IMR-90 (cell line): Measurements from ENCODE around the gene AWAT2. TPM values are rescaled to one million over a fixed set of nuclear protein-coding genes. Genes with fewer than 3 reads are reported as not detected.

Experiments used
- ATAC-seq: fragments of 200-7000 bp; cut with Tn5 transposase; 2 replicates; pipeline ENCODE4 v1.9.1; 2020; ENCODE audit warnings: low read depth, mild to moderate bottlenecking, moderate library complexity
- BruUV-seq: library from RNA; stranded (reverse); fragments of 400-500 nt; replicated peaks from 2 replicates; lab custom pipeline; 2021; lab: Mats Ljungman, UMichigan
- CTCF ChIA-PET: fragments of 300-600 bp; formaldehyde crosslinking; extraction: SDS; loops from one replicate; lab custom pipeline; 2021; ENCODE audit warnings: antibody characterized with exemption; lab: Yijun Ruan, JAX
- POLR2A ChIA-PET: fragments of 300-600 bp; sonication (Branson Sonifier 250); formaldehyde crosslinking; loops from one replicate; lab custom pipeline; 2022; ENCODE audit warnings: antibody characterized with exemption; ENCODE audit not compliant: unreplicated experiment; lab: Charles Lee
- DNase-seq: peaks from one replicate; pipeline ENCODE4 v3.0.0; 2013
- H2AFZ ChIP-seq: replicated peaks from 2 replicates; pipeline ENCODE3; 2013; ENCODE audit warnings: low read length, mild to moderate bottlenecking; ENCODE audit not compliant: poor library complexity
- H2AK5ac ChIP-seq: 2 replicates; pipeline ENCODE4 v1.6.1; 2013; ENCODE audit warnings: low read depth, low read length, inconsistent platforms
- H2AK9ac ChIP-seq: replicated peaks from 2 replicates; pipeline ENCODE3; 2013; ENCODE audit warnings: mild to moderate bottlenecking, low read depth, low read length, moderate library complexity; ENCODE audit not compliant: poor library complexity
- H2BK120ac ChIP-seq: 2 replicates; pipeline ENCODE4 v1.6.1; 2013; ENCODE audit warnings: low read depth, low read length, inconsistent platforms
- H2BK15ac ChIP-seq: 3 replicates; pipeline ENCODE4 v1.6.1; 2013; ENCODE audit warnings: low read depth, low read length, inconsistent platforms
- H2BK20ac ChIP-seq: 2 replicates; pipeline ENCODE4 v1.6.1; 2013; ENCODE audit warnings: low read depth, mild to moderate bottlenecking, inconsistent platforms, low read length, moderate library complexity
- H2BK5ac ChIP-seq: 2 replicates; pipeline ENCODE4 v1.6.1; 2013; ENCODE audit warnings: mild to moderate bottlenecking, low read depth, low read length, inconsistent platforms; ENCODE audit not compliant: poor library complexity, severe bottlenecking
- H3K14ac ChIP-seq: replicated peaks from 2 replicates; pipeline ENCODE4 v1.6.1; 2013; ENCODE audit warnings: low read depth, low read length, inconsistent platforms
- H3K18ac ChIP-seq: 2 replicates; pipeline ENCODE4 v1.6.1; 2013; ENCODE audit warnings: low read depth, low read length, control low read depth
- H3K23ac ChIP-seq: 2 replicates; pipeline ENCODE4 v1.6.1; 2013; ENCODE audit warnings: low read depth, low read length, inconsistent platforms
- H3K27ac ChIP-seq: 2 replicates; pipeline ENCODE4 v1.5.1; 2013; ENCODE audit warnings: mild to moderate bottlenecking, control low read depth, low read length; ENCODE audit not compliant: insufficient read depth
- H3K27me3 ChIP-seq: 2 replicates; pipeline ENCODE4 v1.6.1; 2013; ENCODE audit warnings: low read length; ENCODE audit not compliant: control insufficient read depth, insufficient read depth
- H3K36me3 ChIP-seq: 2 replicates; pipeline ENCODE4 v1.6.1; 2013; ENCODE audit warnings: low read length, mixed read lengths; ENCODE audit not compliant: control insufficient read depth, insufficient read depth
- H3K4ac ChIP-seq: 2 replicates; pipeline ENCODE4 v1.6.1; 2013; ENCODE audit warnings: low read depth, low read length, inconsistent platforms
- H3K4me1 ChIP-seq: 2 replicates; pipeline ENCODE4 v1.6.1; 2013; ENCODE audit warnings: low read length, mixed read lengths; ENCODE audit not compliant: control insufficient read depth, insufficient read depth
- H3K4me2 ChIP-seq: 2 replicates; pipeline ENCODE4 v1.6.1; 2013; ENCODE audit warnings: low read depth, mild to moderate bottlenecking, control low read depth, low read length, moderate library complexity
- H3K4me3 ChIP-seq: 2 replicates; pipeline ENCODE4 v1.5.1; 2013; ENCODE audit warnings: low read depth, mild to moderate bottlenecking, control low read depth, low read length, moderate library complexity; ENCODE audit not compliant: insufficient read depth
- H3K56ac ChIP-seq: 2 replicates; pipeline ENCODE4 v1.6.1; 2013; ENCODE audit warnings: low read length, inconsistent platforms; ENCODE audit not compliant: insufficient read depth; ENCODE audit errors: extremely low read depth
- H3K79me1 ChIP-seq, 2 experiments: 2 replicates each; pipeline ENCODE4 v1.6.1; 2013; ENCODE audit warnings: low read length in 2 of 2, inconsistent platforms in 1 of 2, low read depth in 1 of 2
- H3K9ac ChIP-seq: 2 replicates; pipeline ENCODE4 v1.6.1; 2013; ENCODE audit warnings: low read depth, low read length, control low read depth
- H3K9me1 ChIP-seq: 2 replicates; pipeline ENCODE4 v1.6.1; 2013; ENCODE audit warnings: low read length, inconsistent platforms; ENCODE audit not compliant: insufficient read depth
- H3K9me3 ChIP-seq: 2 replicates; pipeline ENCODE4 v1.6.1; 2013; ENCODE audit warnings: low read length; ENCODE audit not compliant: control insufficient read depth, insufficient read depth
- H4K20me1 ChIP-seq: 2 replicates; pipeline ENCODE4 v1.6.1; 2013; ENCODE audit warnings: low read length, inconsistent platforms; ENCODE audit not compliant: insufficient read depth
- H4K5ac ChIP-seq: 2 replicates; pipeline ENCODE4 v1.6.1; 2013; ENCODE audit warnings: mild to moderate bottlenecking, low read depth, low read length, control low read depth
- H4K8ac ChIP-seq, 2 experiments: 2 replicates each; pipeline ENCODE4 v1.6.1; 2013; ENCODE audit warnings: low read depth in 2 of 2, low read length in 2 of 2, control low read depth in 1 of 2, inconsistent platforms in 1 of 2
- H4K91ac ChIP-seq: 2 replicates; pipeline ENCODE4 v1.6.1; 2013; ENCODE audit warnings: low read depth, low read length, inconsistent platforms; ENCODE audit not compliant: insufficient read depth
- BHLHE40 ChIP-seq: fragments of 150-350 bp; IDR thresholded peaks from 2 replicates; pipeline ENCODE4 v1.6.1; 2016; ENCODE audit warnings: mild to moderate bottlenecking, low read depth, low read length
- CEBPB ChIP-seq: IDR thresholded peaks from 2 replicates; pipeline ENCODE4 v1.6.1; 2012; ENCODE audit warnings: low read depth, low read length, improper control_type of control experiment
- CTCF ChIP-seq: conservative IDR thresholded peaks from 2 replicates; pipeline ENCODE4 v1.5.1; 2012; ENCODE audit warnings: mild to moderate bottlenecking, low read depth, low read length, improper control_type of control experiment
- ELK1 ChIP-seq: fragments of 150-350 bp; IDR thresholded peaks from 2 replicates; pipeline ENCODE4 v1.6.1; 2016; ENCODE audit warnings: low read depth, mild to moderate bottlenecking, low read length, moderate library complexity, borderline replicate concordance
- FOS ChIP-seq: fragments of 150-350 bp; IDR thresholded peaks from 2 replicates; pipeline ENCODE4 v1.6.1; 2016; ENCODE audit warnings: low read depth, low read length
- NFE2L2 ChIP-seq: fragments of 150-350 bp; IDR thresholded peaks from 2 replicates; pipeline ENCODE4 v1.6.1; 2016; ENCODE audit warnings: low read depth, mild to moderate bottlenecking, low read length
- RAD21 ChIP-seq: IDR thresholded peaks from 2 replicates; pipeline ENCODE4 v1.6.1; 2012; ENCODE audit warnings: low read length, improper control_type of control experiment
- RCOR1 ChIP-seq: IDR thresholded peaks from 2 replicates; pipeline ENCODE4 v1.6.1; 2012; ENCODE audit warnings: mild to moderate bottlenecking, low read length, improper control_type of control experiment; ENCODE audit not compliant: insufficient replicate concordance
- RFX5 ChIP-seq: IDR thresholded peaks from 2 replicates; pipeline ENCODE4 v1.8.0; 2012; ENCODE audit warnings: low read depth, mild to moderate bottlenecking, low read length, moderate library complexity
- SMC3 ChIP-seq: fragments of 150-350 bp; IDR thresholded peaks from 2 replicates; pipeline ENCODE4 v1.6.1; 2016; ENCODE audit warnings: low read depth, mild to moderate bottlenecking, antibody characterized with exemption, low read length, moderate library complexity
- USF2 ChIP-seq: fragments of 150-350 bp; IDR thresholded peaks from 2 replicates; pipeline ENCODE4 v1.6.1; 2017; ENCODE audit warnings: mild to moderate bottlenecking, antibody characterized with exemption, low read length, low read depth
- WGBS, 2 experiments: methylation state at CpG; one replicate each; pipeline versions ENCODE4 v1.1.5 to v1.1.7; 2013; ENCODE audit warnings: missing lambda C conversion rate in 2 of 2; ENCODE audit not compliant: insufficient read length in 1 of 2; ENCODE audit errors: extremely low coverage in 2 of 2; 5-methylcytosine and 5-hydroxymethylcytosine counted together
- dilution Hi-C: fragments of 300-500 bp; cut with HindIII; formaldehyde crosslinking; loops from one replicate; pipeline ENCODE4 v1.14.3; 2018; ENCODE audit warnings: low sequenced_read_pairs; ENCODE audit not compliant: unreplicated experiment
- in situ Hi-C: fragments of 300-500 bp; cut with MboI; formaldehyde crosslinking; loops from 3 replicates; pipeline ENCODE4 v1.14.3; 2019; ENCODE audit warnings: low sequenced_read_pairs, inconsistent platforms, mixed read lengths
- intact Hi-C: fragments of 100-400 bp; cut with micrococcal nuclease; formaldehyde crosslinking; loops from 2 replicates; pipeline ENCODE4 v1.10.0; 2022
- polyA plus RNA-seq, 3 experiments: library from polyadenylated mRNA; depleted of rRNA; stranded (reverse); fragments of >200 nt; gene quantifications; 2 replicates each; pipeline ENCODE4 v1.2.3, GENCODE V29; 2012; ENCODE audit warnings: low replicate concordance in 1 of 3
- total RNA-seq: library from RNA; depleted of rRNA; stranded (reverse); fragments of >200 nt; gene quantifications from 2 replicates; pipeline ENCODE4 v1.2.3, GENCODE V29; 2012

Gene AWAT2
- total and polyA plus RNA-seq, 2 of the 4 experiments (the other 2 are of a cell fraction): under 0.01 TPM; not detected in 1

GRCh38 chrX:70087857-70088630, 38.3 kb upstream of the AWAT2 start (continued):
- no peak for TF ChIP-seq CEBPB
- no peak for TF ChIP-seq BHLHE40
- no peak for TF ChIP-seq FOS

GRCh38 chrX:70084592-70085240, 35.0 kb upstream of the AWAT2 start:
- no peak for DNase-seq

More at GRCh38 chrX:70084592-70085240, 35.0 kb upstream of the AWAT2 start:
- Histone ChIP-seq H3K9me3 (no peaks in the 10 kb centered on the region), H2BK20ac (no peak overlapping the region), H4K20me1 (no peaks in the 10 kb centered on the region), H2AK5ac (no peak overlapping the region), H3K79me1 (no peaks in the 10 kb centered on the region), H3K9me1 (no peaks in the 10 kb centered on the region), H4K5ac (no peak overlapping the region), H2BK5ac (no peak overlapping the region), H3K4me2 (no peak overlapping the region), H3K4me1 (peaks cover 7% of the 10 kb centered on the region), H3K56ac (no peak overlapping the region), H3K36me3 (no peaks in the 10 kb centered on the region), H2BK15ac (no peak overlapping the region), H2AFZ (no peak overlapping the region), H2AK9ac (no peak overlapping the region), H3K9ac (no peak overlapping the region), H3K4ac (no peak overlapping the region), H3K27me3 (peaks cover 5% of the 10 kb centered on the region), H4K8ac (no peak overlapping the region), H2BK120ac (no peak overlapping the region), H3K4me3 (no peak overlapping the region), H3K23ac (no peak overlapping the region), H3K14ac (no peak overlapping the region), H3K27ac (no peak overlapping the region), H3K18ac (no peak overlapping the region), H4K91ac (no peak overlapping the region)
- ChIA-PET POLR2A (no interaction called here), CTCF (no interaction called here)
- intact Hi-C loops: no loop called here
- BruUV-seq: no TSS peak
- 53% methylated on average over 2 of the region's 5 CpGs; no CpG with 5 or more reads in 1 of the 2 experiments for WGBS, 2 experiments
- ATAC-seq: no peak
- in situ Hi-C loops: no loop called here
- TF ChIP-seq RAD21: no peak
- TF ChIP-seq RCOR1: no peak
- no peak for TF ChIP-seq SMC3
- TF ChIP-seq NFE2L2: no peak
- no peak for TF ChIP-seq USF2
- no peak for TF ChIP-seq RFX5
- TF ChIP-seq ELK1: no peak
- no peak for TF ChIP-seq CTCF
- dilution Hi-C loops: no loop called here
